Testis (tissue), 3 donors: ENCODE results near the gene CLCN7. TPM values are rescaled to one million over a fixed set of nuclear protein-coding genes. Genes with fewer than 3 reads are reported as not detected.

Experiments
- DNase-seq: peaks from one replicate; pipeline ENCODE4 v3.0.0-alpha.2; 2019
- H3K27ac ChIP-seq, 2 donors: fragments of 200-600 bp; sonication (generic); one replicate each; pipeline ENCODE4 v1.5.1; 2019
- H3K27me3 ChIP-seq: fragments of 200-600 bp; sonication (generic); one replicate; pipeline ENCODE4 v1.5.1; 2019
- H3K36me3 ChIP-seq: fragments of 200-600 bp; sonication (generic); one replicate; pipeline ENCODE4 v1.5.1; 2017; ENCODE audit warnings: low read depth; ENCODE audit errors: missing control alignments
- H3K4me1 ChIP-seq: fragments of 200-600 bp; sonication (generic); one replicate; pipeline ENCODE4 v1.5.1; 2019
- H3K4me3 ChIP-seq, 2 donors: fragments of 200-600 bp; sonication (generic); one replicate each; pipeline ENCODE4 v1.5.1; 2017 to 2019
- H3K9me3 ChIP-seq: fragments of 200-600 bp; sonication (generic); one replicate; pipeline ENCODE4 v1.5.1; 2017
- CTCF ChIP-seq, 3 experiments: fragments of 450-650 bp in 2 of 3; fragments of 200-600 bp in 1 of 3; sonication (generic) in 1 of 3; IDR thresholded peaks; one replicate each; pipeline ENCODE4 v1.5.1; 2016 to 2019; ENCODE audit warnings: antibody characterized with exemption in 3 of 3, mild to moderate bottlenecking in 2 of 3, moderate library complexity in 1 of 3
- POLR2A ChIP-seq: fragments of 450-650 bp; IDR thresholded peaks from one replicate; pipeline ENCODE4 v1.6.1; 2017; ENCODE audit warnings: antibody characterized with exemption, mild to moderate bottlenecking, moderate library complexity
- WGBS, 2 donors: methylation state at CpG; one replicate each; pipeline ENCODE4 v1.1.5; 2018; 5-methylcytosine and 5-hydroxymethylcytosine counted together
- intact Hi-C: fragments of 100-400 bp; cut with DNase I; formaldehyde crosslinking; loops from one replicate; pipeline ENCODE4 v1.15.1; 2023; ENCODE audit warnings: low total_unique reads
- polyA plus RNA-seq: library from polyadenylated mRNA; stranded (reverse); fragments of 350-450 nt; fragmentation: Illumina TruSeq; extraction: RNeasy Lipid Tissue Mini Kit (QIAGEN cat#74804); gene quantifications from one replicate; pipeline ENCODE4 v1.2.3, GENCODE V29; 2014; ENCODE audit warnings: low read depth, low replicate concordance; ENCODE audit not compliant: insufficient read depth
- total RNA-seq, 2 donors: library from RNA; depleted of rRNA; stranded (reverse); fragments of >200 nt; gene quantifications; one replicate each; pipeline ENCODE4 v1.2.3, GENCODE V29; 2016

Gene CLCN7
- total and polyA plus RNA-seq, 3 donors from 2014 or later = 79.6 to 160 (median 152) TPM

DNA sequence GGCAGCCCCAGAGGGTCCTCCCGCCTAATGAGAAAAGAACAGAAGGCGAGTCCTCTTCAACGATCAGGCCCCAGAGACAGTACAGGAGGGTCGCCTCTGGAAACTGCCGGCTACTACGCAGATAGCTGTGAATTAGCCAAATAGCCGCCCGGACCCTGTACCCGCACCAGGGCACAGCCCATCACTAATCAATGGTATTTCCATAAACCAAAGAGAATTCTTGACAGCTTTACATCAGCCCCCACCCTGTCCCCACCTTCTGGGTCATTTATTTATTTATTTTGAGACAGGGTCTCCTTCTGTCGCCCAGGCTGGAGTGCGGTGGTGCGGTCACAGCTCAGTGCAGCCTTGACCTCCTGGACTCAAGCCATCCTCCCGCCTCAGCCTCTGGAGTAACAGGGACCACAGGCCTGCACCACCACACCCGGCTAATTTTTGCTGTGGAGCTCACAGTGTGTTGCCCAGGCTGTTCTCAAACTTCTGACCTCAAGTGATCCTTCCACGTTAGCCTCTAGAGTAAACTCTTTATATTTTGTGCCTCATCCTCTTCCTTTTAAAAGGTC, 805 bp upstream of the CLCN7 start:
- Histone ChIP-seq H3K4me1 (peaks cover 14% of the 10 kb centered on the region), H3K27me3 (no peaks in the 10 kb centered on the region), H3K4me3 (peak overlapping the region; percentile 88 to 89), H3K27ac (peak overlapping the region; percentile 87 to 93), H3K9me3 (no peaks in the 10 kb centered on the region), H3K36me3 (no peaks in the 10 kb centered on the region)
- TF ChIP-seq POLR2A (no peak), CTCF (IDR thresholded peaks at IDR 0.05) (no peak)
- DNase-seq = no peak
- WGBS, 2 donors = 35 to 48% methylated on average over 15 of the region's 15 CpGs
- intact Hi-C loops = no loop called here

- no peaks in the 10 kb centered on the region for H3K9me3 ChIP-seq
- H3K27ac ChIP-seq = peak overlapping the region; percentile 87 to 93
- H3K36me3 ChIP-seq = no peaks in the 10 kb centered on the region
- WGBS, 2 donors = 10 to 11% methylated on average over 24 to 39 of the region's 57 CpGs
- no peak for TF ChIP-seq CTCF (IDR thresholded peaks at IDR 0.05)
- H3K4me3 ChIP-seq = peak overlapping the region; percentile 88 to 89
- intact Hi-C loops = no loop called here
- DNase-seq = no peak
- H3K27me3 ChIP-seq = no peaks in the 10 kb centered on the region
- H3K4me1 ChIP-seq = peaks cover 14% of the 10 kb centered on the region
These were observed 589 bp downstream of the CLCN7 start for GRCh38 chr16:1474082-1474795.

DNA sequence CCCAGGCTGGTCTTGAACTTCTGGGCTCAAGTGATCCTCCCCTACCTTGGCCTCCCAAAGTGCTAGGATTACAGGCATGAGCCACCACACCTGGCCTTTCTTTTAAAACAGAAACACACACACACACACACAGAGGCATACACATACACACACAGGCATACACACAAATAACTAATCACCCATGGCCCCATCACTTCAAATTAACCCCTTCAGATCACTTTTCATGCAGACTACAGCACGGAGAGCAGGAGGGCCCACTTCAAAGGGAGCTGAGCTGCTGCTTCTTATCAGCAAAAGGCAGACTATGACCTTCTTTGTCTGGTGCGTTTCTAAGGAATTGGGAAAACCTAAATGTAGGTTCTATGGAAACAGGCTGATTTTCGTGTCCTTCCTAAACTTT, 1.9 kb downstream of the CLCN7 start:
- Histone ChIP-seq H3K36me3 (no peaks in the 10 kb centered on the region), H3K27me3 (no peaks in the 10 kb centered on the region), H3K4me1 (peaks cover 14% of the 10 kb centered on the region), H3K9me3 (no peaks in the 10 kb centered on the region), H3K27ac (no peak overlapping the region), H3K4me3 (no peak overlapping the region)
- 35 to 49% methylated on average over 3 of the region's 3 CpGs for WGBS, 2 donors
- no peak for DNase-seq
- TF ChIP-seq CTCF (IDR thresholded peaks at IDR 0.05) = no peak
- no peak for TF ChIP-seq POLR2A
- intact Hi-C loops = no loop called here

DNA sequence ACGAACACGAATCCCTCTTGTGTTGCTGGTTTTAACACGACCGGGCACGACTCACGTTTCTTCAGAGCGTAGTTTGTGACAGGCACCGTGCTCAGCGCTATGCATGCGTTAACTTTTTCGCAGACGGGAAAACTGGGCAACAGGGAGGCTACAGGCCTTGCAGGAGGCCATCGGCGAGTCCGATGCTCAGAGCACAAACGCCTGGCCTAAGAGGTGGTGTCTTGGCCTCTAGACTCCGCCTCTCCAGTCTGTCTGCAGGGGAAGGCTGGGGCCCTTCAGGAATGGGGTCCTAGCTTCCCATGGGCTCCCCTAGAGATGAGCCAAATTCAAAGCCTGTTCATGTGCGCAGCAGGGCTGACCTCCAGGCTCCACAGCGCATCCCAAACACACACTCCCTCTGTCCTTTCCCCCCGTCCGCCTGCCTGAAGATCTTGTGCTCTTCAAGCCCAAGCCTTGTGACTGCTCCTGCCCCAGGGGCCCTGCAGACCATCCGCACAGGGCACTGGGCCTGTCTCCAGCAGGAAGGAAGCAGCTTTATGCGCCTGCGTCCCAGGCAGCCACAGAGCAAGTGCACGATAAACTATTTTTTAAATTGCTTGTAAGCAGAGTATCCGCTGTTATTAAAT, 3.1 kb downstream of the CLCN7 start:
- H3K4me1 ChIP-seq = peaks cover 14% of the 10 kb centered on the region

More for the DNA sequence above, 3.1 kb downstream of the CLCN7 start:
- no peak for DNase-seq
- Histone ChIP-seq H3K4me3 (no peak overlapping the region), H3K36me3 (no peaks in the 10 kb centered on the region), H3K27ac (no peak overlapping the region), H3K27me3 (no peaks in the 10 kb centered on the region), H3K9me3 (no peaks in the 10 kb centered on the region)
- TF ChIP-seq CTCF (IDR thresholded peaks at IDR 0.05) = no peak
- no peak for TF ChIP-seq POLR2A
- intact Hi-C loops = no loop called here
- 83 to 85% methylated on average over 25 to 26 of the region's 26 CpGs for WGBS, 2 donors
